HL-60 (cell line): ENCODE data around the gene KCNAB1.

ENCODE experiments used
- DNase-seq, 2 experiments: peaks; one replicate each; pipeline ENCODE4 v3.0.0-alpha.2; 2010 to 2020; ENCODE audit warnings: low read depth in 1 of 2, low spot score in 1 of 2
- H3K27ac ChIP-seq: fragments of 250-450 bp; sonication (Bioruptor Pico); replicated peaks from 2 replicates; pipeline ENCODE4 v1.5.1; 2020; ENCODE audit warnings: mild to moderate bottlenecking, moderate library complexity
- H3K27me3 ChIP-seq: fragments of 250-450 bp; sonication (Bioruptor Pico); 2 replicates; pipeline ENCODE4 v1.5.1; 2021; ENCODE audit warnings: mild to moderate bottlenecking, moderate library complexity; ENCODE audit not compliant: insufficient read depth, poor library complexity, severe bottlenecking
- H3K4me3 ChIP-seq: replicated peaks from 2 replicates; pipeline ENCODE4 v1.5.1; 2011; ENCODE audit warnings: mild to moderate bottlenecking, control low read depth, low read length; ENCODE audit not compliant: insufficient read depth
- GABPA ChIP-seq: IDR thresholded peaks from 2 replicates; pipeline ENCODE4 v1.6.1; 2012; ENCODE audit warnings: low read depth
- POLR2AphosphoS5 ChIP-seq: IDR thresholded peaks from 2 replicates; pipeline ENCODE4 v1.6.1; 2012; ENCODE audit warnings: low read depth
- REST ChIP-seq: IDR thresholded peaks from 2 replicates; pipeline ENCODE4 v1.6.1; 2012; ENCODE audit warnings: low read depth; ENCODE audit not compliant: insufficient replicate concordance
- SPI1 ChIP-seq: IDR thresholded peaks from 2 replicates; pipeline ENCODE4 v1.6.1; 2012; ENCODE audit warnings: low read depth, mild to moderate bottlenecking, borderline replicate concordance
- TF ChIP-seq, protein P1 (sequence below): IDR thresholded peaks from one replicate; pipeline ENCODE4 v1.5.1; 2011; ENCODE audit warnings: low read length, control low read depth, inconsistent platforms; ENCODE audit not compliant: insufficient read depth

Gene KCNAB1

DNA sequence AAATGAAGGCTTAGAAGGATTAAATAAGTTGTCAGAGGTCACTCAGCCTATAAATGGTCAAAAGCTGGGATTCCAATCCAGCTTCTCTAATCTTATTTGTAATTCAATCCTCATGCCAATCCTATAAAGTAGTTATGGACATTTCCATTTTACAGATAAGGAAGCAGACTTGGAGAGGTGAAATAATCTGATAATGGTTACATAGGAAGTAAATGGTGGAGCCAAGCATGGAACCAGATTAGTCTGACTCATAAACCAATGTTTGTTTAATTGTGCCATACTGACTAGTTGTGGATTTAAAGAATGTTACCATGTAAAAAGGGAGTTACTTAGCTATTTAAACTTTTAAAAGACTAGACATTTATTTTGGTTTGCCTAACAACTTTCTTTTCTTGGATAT, 59.7 kb downstream of the KCNAB1 start:
- Histone ChIP-seq H3K27ac (no peak overlapping the region), H3K27me3 (no peaks in the 10 kb centered on the region), H3K4me3 (no peak overlapping the region)
- no peak for DNase-seq
- TF ChIP-seq POLR2AphosphoS5 (no peak), REST (no peak), SPI1 (no peak), GABPA (no peak)
- TF ChIP-seq, protein P1, sequence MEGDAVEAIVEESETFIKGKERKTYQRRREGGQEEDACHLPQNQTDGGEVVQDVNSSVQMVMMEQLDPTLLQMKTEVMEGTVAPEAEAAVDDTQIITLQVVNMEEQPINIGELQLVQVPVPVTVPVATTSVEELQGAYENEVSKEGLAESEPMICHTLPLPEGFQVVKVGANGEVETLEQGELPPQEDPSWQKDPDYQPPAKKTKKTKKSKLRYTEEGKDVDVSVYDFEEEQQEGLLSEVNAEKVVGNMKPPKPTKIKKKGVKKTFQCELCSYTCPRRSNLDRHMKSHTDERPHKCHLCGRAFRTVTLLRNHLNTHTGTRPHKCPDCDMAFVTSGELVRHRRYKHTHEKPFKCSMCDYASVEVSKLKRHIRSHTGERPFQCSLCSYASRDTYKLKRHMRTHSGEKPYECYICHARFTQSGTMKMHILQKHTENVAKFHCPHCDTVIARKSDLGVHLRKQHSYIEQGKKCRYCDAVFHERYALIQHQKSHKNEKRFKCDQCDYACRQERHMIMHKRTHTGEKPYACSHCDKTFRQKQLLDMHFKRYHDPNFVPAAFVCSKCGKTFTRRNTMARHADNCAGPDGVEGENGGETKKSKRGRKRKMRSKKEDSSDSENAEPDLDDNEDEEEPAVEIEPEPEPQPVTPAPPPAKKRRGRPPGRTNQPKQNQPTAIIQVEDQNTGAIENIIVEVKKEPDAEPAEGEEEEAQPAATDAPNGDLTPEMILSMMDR, result no peak

DNA sequence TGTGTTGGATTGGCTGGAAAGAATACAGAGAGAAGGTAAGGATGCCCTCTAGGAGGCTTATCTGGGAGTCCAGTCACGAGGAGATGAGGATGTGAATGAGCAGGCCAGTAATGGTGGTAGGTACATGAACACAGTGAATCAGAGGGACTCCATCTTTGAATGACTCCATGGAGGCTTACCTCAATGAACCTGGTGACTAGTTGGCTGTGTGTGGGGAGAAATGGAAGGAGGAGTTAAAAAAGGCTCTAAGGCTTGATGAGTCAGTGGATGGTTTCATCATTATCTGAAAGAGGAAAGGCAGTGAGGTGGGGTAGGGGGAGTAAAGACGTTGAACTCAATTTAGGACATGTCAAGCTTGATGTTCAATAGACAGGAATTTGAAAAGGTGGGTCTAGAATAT, 61.1 kb downstream of the KCNAB1 start:
- no peak for TF ChIP-seq POLR2AphosphoS5
- no peak for TF ChIP-seq REST
- no peak for TF ChIP-seq SPI1
- no peak for TF ChIP-seq GABPA
- TF ChIP-seq, protein P1, result no peak
- DNase-seq, result peak in 1 of 2 experiments; percentile 3
- Histone ChIP-seq H3K27ac (no peak overlapping the region), H3K27me3 (peaks cover 2% of the 10 kb centered on the region), H3K4me3 (no peak overlapping the region)

DNA sequence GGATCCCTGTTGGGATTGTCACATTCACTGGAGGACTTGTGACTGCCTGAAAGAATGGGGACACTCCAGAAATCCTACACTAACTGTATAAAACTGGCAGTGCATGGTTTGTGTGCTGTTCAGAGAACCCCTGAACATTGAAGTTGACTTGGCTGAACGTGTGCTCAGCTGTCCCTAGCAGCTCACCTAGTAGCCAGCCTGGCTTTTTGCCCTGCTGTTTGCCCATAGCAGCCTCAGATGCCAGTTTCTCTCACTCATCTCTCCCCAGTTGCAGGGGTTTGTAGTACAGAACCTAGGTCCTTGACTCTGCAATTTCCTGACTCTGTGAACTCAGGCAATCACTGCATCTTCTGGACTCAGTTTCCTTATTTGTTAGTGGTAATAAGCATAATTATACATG, 63.0 kb downstream of the KCNAB1 start:
- TF ChIP-seq REST (no peak), GABPA (no peak), POLR2AphosphoS5 (no peak)
- H3K27ac ChIP-seq, result no peak overlapping the region
- no peak overlapping the region for H3K4me3 ChIP-seq
- no peak for DNase-seq
- peaks cover 7% of the 10 kb centered on the region for H3K27me3 ChIP-seq

GRCh38 chr3:156184156-156184555, 63.8 kb downstream of the KCNAB1 start:
- no peak overlapping the region for H3K4me3 ChIP-seq
- H3K27ac ChIP-seq, result no peak overlapping the region
- TF ChIP-seq, protein P1, result no peak
- TF ChIP-seq POLR2AphosphoS5 (no peak), SPI1 (no peak), GABPA (no peak), REST (no peak)
- no peak for DNase-seq
- H3K27me3 ChIP-seq, result peaks cover 7% of the 10 kb centered on the region
